Measurements from ENCODE around the gene CUL1.

CUL1 gene

GRCh38 chr7:148698397-148699023 is at the start of gene CUL1:
Gene CUL1, plus strand, starts transcription at chr7:148698903. Its CDS starts 31,220 bp downstream, at chr7:148730123.
- DNase-seq: peak; percentile 95

- DNase-seq: no peak
Measured at GRCh38 chr7:148650232-148650858, 48.4 kb upstream of the CUL1 start.

GRCh38 chr7:148652773-148653172 is 45.9 kb upstream of the CUL1 start:
- DNase-seq: no peak

- no peak for DNase-seq
Measured at GRCh38 chr7:148657929-148658328, 40.8 kb upstream of the CUL1 start.

GRCh38 chr7:148661471-148661870 is 37.2 kb upstream of the CUL1 start:
- DNase-seq: no peak

- no peak for DNase-seq
Measured at GRCh38 chr7:148662646-148663045, 36.1 kb upstream of the CUL1 start.

- DNase-seq: no peak
Measured at GRCh38 chr7:148664324-148664723, 34.4 kb upstream of the CUL1 start.

- no peak for DNase-seq
Measured at GRCh38 chr7:148665221-148665620, 33.5 kb upstream of the CUL1 start.

GRCh38 chr7:148669927-148670326 is 28.8 kb upstream of the CUL1 start:
- DNase-seq: no peak

- no peak for DNase-seq
Measured at GRCh38 chr7:148670374-148670773, 28.3 kb upstream of the CUL1 start.

GRCh38 chr7:148670807-148671206 is 27.9 kb upstream of the CUL1 start:
- no peak for DNase-seq

GRCh38 chr7:148672041-148672440 is 26.7 kb upstream of the CUL1 start:
- DNase-seq: no peak

GRCh38 chr7:148674689-148675088 is 24.0 kb upstream of the CUL1 start:
- no peak for DNase-seq

- DNase-seq: no peak
Measured at GRCh38 chr7:148676291-148676690, 22.4 kb upstream of the CUL1 start.

GRCh38 chr7:148681821-148682220 is 16.9 kb upstream of the CUL1 start:
- DNase-seq: no peak

- DNase-seq: no peak
Measured at GRCh38 chr7:148684289-148684830, 14.3 kb upstream of the CUL1 start.

GRCh38 chr7:148686312-148686937 is 12.3 kb upstream of the CUL1 start:
- DNase-seq: no peak

GRCh38 chr7:148687555-148687954 is 11.1 kb upstream of the CUL1 start:
- no peak for DNase-seq

GRCh38 chr7:148688526-148688925 is 10.2 kb upstream of the CUL1 start:
- no peak for DNase-seq

- no peak for DNase-seq
Measured at GRCh38 chr7:148693651-148694050, 5.1 kb upstream of the CUL1 start.

GRCh38 chr7:148694631-148695030 is 4.1 kb upstream of the CUL1 start:
- DNase-seq: no peak

GRCh38 chr7:148695953-148696352 is 2.8 kb upstream of the CUL1 start:
- DNase-seq: no peak

- DNase-seq: no peak
Measured at GRCh38 chr7:148696787-148697186, 1.9 kb upstream of the CUL1 start.
